Endothelial cell of umbilical vein (primary cell): Measurements from ENCODE around the gene ENO2. TPM values are rescaled to one million over a fixed set of nuclear protein-coding genes. Genes with fewer than 3 reads are reported as not detected.

ENCODE experiments used
- BruUV-seq: library from RNA; stranded (reverse); fragments of 400-500 nt; replicated peaks from 2 replicates; lab custom pipeline; 2021; lab: Mats Ljungman, UMichigan
- CTCF ChIA-PET: fragments of 300-600, 350-600 bp; sonication (Branson Sonifier 250); formaldehyde crosslinking; loops from one replicate; lab custom pipeline; 2021; ENCODE audit warnings: antibody characterized with exemption, inconsistent platforms; lab: Charles Lee
- POLR2A ChIA-PET: fragments of 300-600, 350-600 bp; sonication (Branson Sonifier 250); formaldehyde crosslinking; loops from one replicate; lab custom pipeline; 2021; ENCODE audit warnings: antibody characterized with exemption, inconsistent platforms; lab: Charles Lee
- DNase-seq: peaks from one replicate; pipeline ENCODE4 v3.0.0-alpha.2; 2011; ENCODE audit warnings: low read depth, low spot score
- FAIRE-seq: peaks from 2 replicates; lab custom pipeline; 2011; peaks lifted over from hg19 to GRCh38; lab: Jason Lieb, UNC
- H2AFZ ChIP-seq: 2 replicates; pipeline ENCODE4 v1.6.0; 2012; ENCODE audit warnings: low read depth, low read length, control low read depth, inconsistent platforms
- H3K27ac ChIP-seq: 2 replicates; pipeline ENCODE4 v1.5.1; 2011; ENCODE audit warnings: low read depth, mild to moderate bottlenecking, control low read depth, low read length, moderate library complexity; ENCODE audit not compliant: insufficient read depth
- H3K27me3 ChIP-seq, 2 experiments: 2 replicates each; pipeline versions ENCODE4 v1.6.0 to v1.6.1; 2011; ENCODE audit warnings: low read length in 2 of 2, mixed read lengths in 1 of 2; ENCODE audit not compliant: control insufficient read depth in 2 of 2, insufficient read depth in 2 of 2
- H3K36me3 ChIP-seq, 2 experiments: 2 replicates in 1 of 2; 3 replicates in 1 of 2; pipeline ENCODE4 v1.5.1; 2011; ENCODE audit warnings: low read length in 2 of 2, mild to moderate bottlenecking in 1 of 2, moderate library complexity in 1 of 2; ENCODE audit not compliant: control insufficient read depth in 2 of 2, insufficient read depth in 2 of 2; ENCODE audit errors: extremely low read depth in 1 of 2
- H3K4me1 ChIP-seq: 3 replicates; pipeline ENCODE4 v1.5.1; 2011; ENCODE audit warnings: mild to moderate bottlenecking, low read length; ENCODE audit not compliant: control insufficient read depth, insufficient read depth; ENCODE audit errors: extremely low read depth
- H3K4me2 ChIP-seq: 2 replicates; pipeline ENCODE4 v1.6.1; 2011; ENCODE audit warnings: low read length, control low read depth, mixed read lengths; ENCODE audit not compliant: insufficient read depth
- H3K4me3 ChIP-seq, 3 experiments: fragments of 200-600 bp in 1 of 3; sonication (generic), shearing (Covaris generic) in 1 of 3; replicated peaks in 1 of 3; 2 replicates each; pipeline ENCODE4 v1.5.1; 2011 to 2016; ENCODE audit warnings: control low read depth in 3 of 3, low read length in 3 of 3, mild to moderate bottlenecking in 2 of 3, inconsistent platforms in 1 of 3, low read depth in 1 of 3, moderate library complexity in 1 of 3; ENCODE audit not compliant: insufficient read depth in 1 of 3
- H3K79me2 ChIP-seq: 2 replicates; pipeline ENCODE4 v1.6.0; 2012; ENCODE audit warnings: low read length, inconsistent platforms; ENCODE audit not compliant: control insufficient read depth, insufficient read depth
- H3K9ac ChIP-seq: replicated peaks from 2 replicates; pipeline ENCODE3; 2011; ENCODE audit warnings: low read length, control low read depth; ENCODE audit not compliant: insufficient read depth; ENCODE audit errors: extremely low read depth
- H3K9me1 ChIP-seq: replicated peaks from 3 replicates; pipeline ENCODE4 v1.6.0; 2011; ENCODE audit warnings: mild to moderate bottlenecking, low read length; ENCODE audit not compliant: control insufficient read depth, insufficient read depth; ENCODE audit errors: extremely low read depth
- H3K9me3 ChIP-seq: replicated peaks from 2 replicates; pipeline ENCODE4 v1.5.1; 2012; ENCODE audit warnings: low read length, inconsistent platforms; ENCODE audit not compliant: control insufficient read depth, insufficient read depth
- H4K20me1 ChIP-seq: replicated peaks from 2 replicates; pipeline ENCODE3; 2011; ENCODE audit warnings: mild to moderate bottlenecking, low read length; ENCODE audit not compliant: control insufficient read depth, insufficient read depth; ENCODE audit errors: extremely low read depth
- EZH2 ChIP-seq: IDR thresholded peaks from 2 replicates; pipeline ENCODE4 v1.6.1; 2012; ENCODE audit warnings: borderline replicate concordance, low read depth, mild to moderate bottlenecking, moderate library complexity, low read length, inconsistent platforms; ENCODE audit not compliant: severe bottlenecking
- FOS ChIP-seq: IDR thresholded peaks from 2 replicates; pipeline ENCODE4 v1.6.1; 2011; ENCODE audit warnings: mild to moderate bottlenecking, low read length, moderate library complexity, borderline replicate concordance; ENCODE audit not compliant: insufficient read depth
- GATA2 ChIP-seq: IDR thresholded peaks from 2 replicates; pipeline ENCODE4 v1.7.0; 2011; ENCODE audit warnings: low read depth, mild to moderate bottlenecking, moderate library complexity, mixed read lengths, low read length; ENCODE audit not compliant: insufficient read length, insufficient read depth
- JUN ChIP-seq: IDR thresholded peaks from 2 replicates; pipeline ENCODE4 v1.6.1; 2011; ENCODE audit warnings: borderline replicate concordance, low read depth; ENCODE audit not compliant: insufficient read length, insufficient read depth
- MYC ChIP-seq: IDR thresholded peaks from one replicate; pipeline ENCODE4 v1.6.1; 2011; ENCODE audit warnings: mild to moderate bottlenecking, low read depth, low read length
- POLR2A ChIP-seq: IDR thresholded peaks from 2 replicates; pipeline ENCODE4 v1.6.1; 2012; ENCODE audit warnings: low read depth, mild to moderate bottlenecking, control low read depth, low read length
- POLR2AphosphoS5 ChIP-seq: IDR thresholded peaks from 2 replicates; pipeline ENCODE4 v1.6.1; 2012; ENCODE audit warnings: low read depth, mild to moderate bottlenecking, control low read depth, low read length, moderate library complexity; ENCODE audit not compliant: insufficient read depth
- dilution Hi-C: fragments of 300-500 bp; cut with MboI; formaldehyde crosslinking; loops from one replicate; pipeline ENCODE4 v1.15.0; 2019; ENCODE audit warnings: low sequenced_read_pairs; ENCODE audit not compliant: extremely low pct_ligation_motif_present
- intact Hi-C: fragments of 100-400 bp; cut with micrococcal nuclease; formaldehyde crosslinking; loops from one replicate; pipeline ENCODE4 v1.10.0; 2022
- polyA plus RNA-seq, 4 experiments: library from polyadenylated mRNA; depleted of rRNA in 3 of 4; stranded (reverse) in 3 of 4; unstranded in 1 of 4; fragments of >200 nt; gene quantifications; 2 replicates each; pipeline versions ENCODE4 v1.2.1 to v1.2.3, GENCODE V29; 2011 to 2012; ENCODE audit warnings: missing spikeins in 1 of 4
- total RNA-seq: library from RNA; stranded (reverse); gene quantifications from 2 replicates; pipeline ENCODE4 v1.2.3, GENCODE V29; 2021
- TF ChIP-seq, protein P1 (sequence below), 2 donors: IDR thresholded peaks; 1 replicate in 1 of 2; 2 replicates in 1 of 2; pipeline ENCODE4 v1.5.1; 2011; ENCODE audit warnings: low read length in 2 of 2, mild to moderate bottlenecking in 2 of 2, moderate library complexity in 2 of 2, control low read depth in 1 of 2, inconsistent platforms in 1 of 2, low read depth in 1 of 2; ENCODE audit not compliant: insufficient read depth in 1 of 2; ENCODE audit errors: extremely low read depth in 1 of 2
- TF ChIP-seq, protein P2 (sequence below): IDR thresholded peaks from 2 replicates; pipeline ENCODE4 v1.6.1; 2011; ENCODE audit not compliant: insufficient read depth, insufficient read length

Gene ENO2
- total and polyA plus RNA-seq, 2 donors (not counting 3 experiments of a cell fraction or from before 2014, with no cell fraction given) = 11.4 to 18.6 TPM

DNA sequence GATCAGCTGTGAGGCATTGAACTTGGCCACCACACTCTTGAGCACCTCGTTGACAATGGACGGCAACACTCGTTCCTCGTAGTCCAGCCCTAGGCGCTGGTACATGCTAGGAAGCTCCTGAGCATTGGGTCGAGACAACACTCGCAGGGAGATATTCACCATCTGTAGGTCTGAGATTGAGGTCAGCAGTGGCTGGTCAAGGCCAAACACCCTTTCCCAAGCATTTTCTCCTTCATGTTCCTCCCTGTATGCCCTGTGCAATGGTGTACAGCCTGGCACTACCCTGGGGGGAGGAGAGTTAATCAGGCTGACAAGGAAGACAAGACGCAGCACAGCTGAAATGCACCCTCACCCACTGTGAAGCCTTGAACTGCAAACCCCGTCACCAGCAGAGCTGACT lies 54.0 kb downstream of the ENO2 start:
- H3K4me3 ChIP-seq = no peak overlapping the region
- peak overlapping the region; percentile 88 for H3K4me2 ChIP-seq
- H4K20me1 ChIP-seq = no peaks in the 10 kb centered on the region
- H3K9me1 ChIP-seq = no peaks in the 10 kb centered on the region
- dilution Hi-C loops (no loop called here), intact Hi-C loops (no loop called here)
- H3K9ac ChIP-seq = no peak overlapping the region
- no peak overlapping the region for H3K27ac ChIP-seq
- H3K4me1 ChIP-seq = peaks cover 16% of the 10 kb centered on the region
- BruUV-seq = no TSS peak
- FAIRE-seq = no peak
- POLR2A ChIA-PET = interaction anchor here (0.9 to 1.6 kb wide), 2 partner anchors 25 to 221 kb away, joined by 4 to 5 read pairs; partner anchors contain the start of genes C12orf57 and RNU7-1
- H3K36me3 ChIP-seq = peaks cover 13 to 30% of the 10 kb centered on the region in 2 experiments
- no peaks in the 10 kb centered on the region for H3K9me3 ChIP-seq
- H2AFZ ChIP-seq = no peak overlapping the region
- peaks cover 54% of the 10 kb centered on the region for H3K79me2 ChIP-seq
- DNase-seq = no peak
- TF ChIP-seq, protein P1, sequence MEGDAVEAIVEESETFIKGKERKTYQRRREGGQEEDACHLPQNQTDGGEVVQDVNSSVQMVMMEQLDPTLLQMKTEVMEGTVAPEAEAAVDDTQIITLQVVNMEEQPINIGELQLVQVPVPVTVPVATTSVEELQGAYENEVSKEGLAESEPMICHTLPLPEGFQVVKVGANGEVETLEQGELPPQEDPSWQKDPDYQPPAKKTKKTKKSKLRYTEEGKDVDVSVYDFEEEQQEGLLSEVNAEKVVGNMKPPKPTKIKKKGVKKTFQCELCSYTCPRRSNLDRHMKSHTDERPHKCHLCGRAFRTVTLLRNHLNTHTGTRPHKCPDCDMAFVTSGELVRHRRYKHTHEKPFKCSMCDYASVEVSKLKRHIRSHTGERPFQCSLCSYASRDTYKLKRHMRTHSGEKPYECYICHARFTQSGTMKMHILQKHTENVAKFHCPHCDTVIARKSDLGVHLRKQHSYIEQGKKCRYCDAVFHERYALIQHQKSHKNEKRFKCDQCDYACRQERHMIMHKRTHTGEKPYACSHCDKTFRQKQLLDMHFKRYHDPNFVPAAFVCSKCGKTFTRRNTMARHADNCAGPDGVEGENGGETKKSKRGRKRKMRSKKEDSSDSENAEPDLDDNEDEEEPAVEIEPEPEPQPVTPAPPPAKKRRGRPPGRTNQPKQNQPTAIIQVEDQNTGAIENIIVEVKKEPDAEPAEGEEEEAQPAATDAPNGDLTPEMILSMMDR (IDR thresholded peaks at IDR 0.05; ENCODE audit: extremely low read depth in 1 of 2, insufficient read depth in 1 of 2, low read depth in 1 of 2, low read length in 2 of 2) = no peak
- no peak for TF ChIP-seq GATA2
- no peak for TF ChIP-seq JUN
- no peak for TF ChIP-seq POLR2A
- TF ChIP-seq MYC = no peak
- no peak for TF ChIP-seq FOS
- TF ChIP-seq EZH2 = no peak
- TF ChIP-seq POLR2AphosphoS5 = no peak
- TF ChIP-seq, protein P2, sequence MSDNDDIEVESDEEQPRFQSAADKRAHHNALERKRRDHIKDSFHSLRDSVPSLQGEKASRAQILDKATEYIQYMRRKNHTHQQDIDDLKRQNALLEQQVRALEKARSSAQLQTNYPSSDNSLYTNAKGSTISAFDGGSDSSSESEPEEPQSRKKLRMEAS = no peak
- CTCF ChIA-PET = interaction anchor here (1.0 to 2.2 kb wide), 4 partner anchors 24 to 99 kb away, joined by 3 to 13 read pairs (median 5); partner anchors contain the start of genes C12orf57 and RNU7-1
- H3K27me3 ChIP-seq = no peaks in the 10 kb centered on the region
